Measurements from ENCODE around the gene PALLD. TPM values are rescaled to one million over a fixed set of nuclear protein-coding genes. Genes with fewer than 3 reads are reported as not detected.
A peak's percentile ranks its signal among the peaks of the same experiment; 100 is the strongest.

PALLD gene
- total RNA-seq, 2 experiments from 2014 or later, result 0.49 to 0.78 TPM

DNA sequence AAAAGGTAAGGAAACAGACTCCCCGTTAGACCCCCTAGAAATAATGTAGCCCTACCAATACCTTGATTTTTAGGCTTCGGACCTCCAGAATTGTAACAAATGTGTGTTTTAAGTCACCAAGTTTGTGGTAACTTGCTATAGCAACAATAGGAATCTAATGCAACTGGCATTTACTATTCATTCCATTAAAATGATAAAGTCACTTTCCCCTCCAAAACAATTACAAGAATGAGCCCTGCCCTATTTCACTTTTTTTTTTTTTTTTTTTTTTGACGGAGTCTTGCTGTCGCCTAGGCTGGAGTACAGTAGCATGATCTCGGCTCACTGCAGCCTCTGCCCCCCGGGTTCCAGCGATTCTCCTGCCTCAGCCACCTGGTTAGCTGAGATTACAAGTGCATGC lies 13.0 kb upstream of the PALLD start:
- H3K4me3 ChIP-seq (ENCODE audit: low read length), result no peak overlapping the region
- Mint-ChIP-seq H3K4me1 (ENCODE audit: low read depth) (peaks cover 51% of the 10 kb centered on the region), H3K9me3 (no peaks in the 10 kb centered on the region), H3K27me3 (no peaks in the 10 kb centered on the region), H3K27ac (no peak overlapping the region), H3K36me3 (ENCODE audit: low read depth) (peaks cover 19% of the 10 kb centered on the region), H3K4me3 (no peak overlapping the region)
- POLR2A ChIA-PET, result interaction anchor here (0.6 kb wide), 1 partner anchor 19 kb away, joined by 3 read pairs; no protein-coding TSS in a partner anchor
- H3K27ac ChIP-seq (ENCODE audit: low read depth in 1 of 2, low read length in 2 of 2), result no peak overlapping the region
- DNase-seq (no peak), ATAC-seq (ENCODE audit: poor library complexity) (no peak)
- intact Hi-C loops (cut with DNase I, micrococcal nuclease), result loop anchor here (5.0 to 10.0 kb wide), 3 partner anchors 1271 to 1543 kb away; partner anchors contain the start of genes MFAP3L (in 2 of the 2) and HPF1 (in 1 of the 2)
- no peaks in the 10 kb centered on the region for H3K27me3 ChIP-seq (ENCODE audit: control insufficient read depth in 1 of 2, insufficient read depth in 2 of 2, low read length in 2 of 2)
- CTCF ChIA-PET, result interaction anchor here (0.7 kb wide), 1 partner anchor 16 kb away, joined by 3 read pairs; no protein-coding TSS in a partner anchor
- TF ChIP-seq, protein P1, sequence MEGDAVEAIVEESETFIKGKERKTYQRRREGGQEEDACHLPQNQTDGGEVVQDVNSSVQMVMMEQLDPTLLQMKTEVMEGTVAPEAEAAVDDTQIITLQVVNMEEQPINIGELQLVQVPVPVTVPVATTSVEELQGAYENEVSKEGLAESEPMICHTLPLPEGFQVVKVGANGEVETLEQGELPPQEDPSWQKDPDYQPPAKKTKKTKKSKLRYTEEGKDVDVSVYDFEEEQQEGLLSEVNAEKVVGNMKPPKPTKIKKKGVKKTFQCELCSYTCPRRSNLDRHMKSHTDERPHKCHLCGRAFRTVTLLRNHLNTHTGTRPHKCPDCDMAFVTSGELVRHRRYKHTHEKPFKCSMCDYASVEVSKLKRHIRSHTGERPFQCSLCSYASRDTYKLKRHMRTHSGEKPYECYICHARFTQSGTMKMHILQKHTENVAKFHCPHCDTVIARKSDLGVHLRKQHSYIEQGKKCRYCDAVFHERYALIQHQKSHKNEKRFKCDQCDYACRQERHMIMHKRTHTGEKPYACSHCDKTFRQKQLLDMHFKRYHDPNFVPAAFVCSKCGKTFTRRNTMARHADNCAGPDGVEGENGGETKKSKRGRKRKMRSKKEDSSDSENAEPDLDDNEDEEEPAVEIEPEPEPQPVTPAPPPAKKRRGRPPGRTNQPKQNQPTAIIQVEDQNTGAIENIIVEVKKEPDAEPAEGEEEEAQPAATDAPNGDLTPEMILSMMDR (IDR thresholded peaks at IDR 0.05), result no peak
- peaks cover 15% of the 10 kb centered on the region for H3K4me1 ChIP-seq (ENCODE audit: insufficient read depth, low read length)
- H3K9me3 ChIP-seq (ENCODE audit: control insufficient read depth in 1 of 2, insufficient read depth in 1 of 2, low read length in 2 of 2), result no peaks in the 10 kb centered on the region
- H3K36me3 ChIP-seq (ENCODE audit: insufficient read depth, low read length), result no peaks in the 10 kb centered on the region

DNA sequence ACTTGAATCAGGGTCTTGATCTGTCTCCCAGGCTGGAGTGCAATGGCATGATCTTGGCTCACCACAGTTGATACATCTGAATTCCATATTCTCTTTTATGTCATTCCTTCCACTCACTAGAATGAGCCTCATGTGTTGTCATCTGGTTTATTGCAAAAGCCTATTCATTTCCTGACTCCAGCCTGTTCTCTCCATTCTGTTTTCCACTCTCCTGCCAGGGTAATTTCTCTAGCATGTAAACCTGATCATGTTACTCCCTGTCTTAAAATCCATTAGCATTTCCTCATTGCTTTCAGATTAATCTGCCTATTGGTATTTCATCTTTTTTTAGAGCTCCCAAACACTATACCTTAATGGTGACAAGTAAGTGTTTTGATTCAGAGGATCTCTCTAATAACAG lies 12.2 kb upstream of the PALLD start:
- Mint-ChIP-seq H3K36me3 (ENCODE audit: low read depth) (peaks cover 14% of the 10 kb centered on the region), H3K27me3 (no peaks in the 10 kb centered on the region), H3K4me1 (ENCODE audit: low read depth) (peaks cover 46% of the 10 kb centered on the region), H3K4me3 (no peak overlapping the region), H3K9me3 (no peaks in the 10 kb centered on the region), H3K27ac (peak overlapping the region; percentile 71)
- TF ChIP-seq, protein P1 (IDR thresholded peaks at IDR 0.05), result no peak
- ATAC-seq (ENCODE audit: poor library complexity) (no peak), DNase-seq (no peak)
- H3K36me3 ChIP-seq (ENCODE audit: insufficient read depth, low read length), result no peaks in the 10 kb centered on the region
- H3K9me3 ChIP-seq (ENCODE audit: control insufficient read depth in 1 of 2, insufficient read depth in 1 of 2, low read length in 2 of 2), result no peaks in the 10 kb centered on the region
- no peak overlapping the region for H3K27ac ChIP-seq (ENCODE audit: low read depth in 1 of 2, low read length in 2 of 2)
- no peaks in the 10 kb centered on the region for H3K27me3 ChIP-seq (ENCODE audit: control insufficient read depth in 1 of 2, insufficient read depth in 2 of 2, low read length in 2 of 2)
- H3K4me3 ChIP-seq (ENCODE audit: low read length), result no peak overlapping the region
- CTCF ChIA-PET, result interaction anchor here (0.7 kb wide), 1 partner anchor 17 kb away, joined by 3 read pairs; no protein-coding TSS in a partner anchor
- intact Hi-C loops (cut with DNase I, micrococcal nuclease), result loop anchor here (5.0 to 10.0 kb wide), 3 partner anchors 1270 to 1543 kb away; partner anchors contain the start of genes MFAP3L (in 2 of the 2) and HPF1 (in 1 of the 2)
- peaks cover 8% of the 10 kb centered on the region for H3K4me1 ChIP-seq (ENCODE audit: insufficient read depth, low read length)
- POLR2A ChIA-PET, result no interaction called here

DNA sequence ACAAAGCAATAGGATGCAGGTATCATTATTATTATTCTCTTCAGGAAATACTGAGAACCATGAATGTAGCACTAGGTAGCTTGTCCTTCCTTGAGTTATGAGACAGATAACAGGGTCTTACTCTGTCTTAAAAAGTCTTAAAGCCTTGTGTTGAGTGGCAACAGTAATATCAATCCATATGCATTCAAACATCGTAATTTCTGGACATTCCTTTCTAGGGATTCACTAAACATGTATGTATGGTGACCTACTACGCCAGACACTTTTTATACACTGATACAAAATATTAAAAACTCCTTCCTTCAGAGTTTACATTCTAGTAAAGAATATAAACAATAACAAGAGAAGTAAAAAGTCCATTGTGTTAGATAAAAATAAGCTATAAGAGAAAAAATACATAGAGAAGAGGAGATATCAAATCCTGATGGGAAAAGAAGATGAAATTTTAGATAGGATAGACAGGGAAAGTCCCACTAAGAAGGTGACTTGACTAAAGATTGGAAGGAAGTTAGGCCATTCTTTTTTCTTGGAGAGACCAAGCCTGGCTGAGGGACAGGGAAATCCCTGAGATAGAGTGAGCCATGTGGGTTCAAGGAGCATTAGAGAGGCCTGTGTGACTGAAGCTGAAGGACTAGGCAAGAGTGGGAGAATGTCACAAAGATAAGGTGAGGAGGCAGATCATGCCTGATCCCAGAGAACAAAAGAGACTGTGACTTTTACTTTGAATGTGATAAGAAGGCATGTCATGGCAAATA lies 11.5 kb upstream of the PALLD start:
- H3K4me3 ChIP-seq (ENCODE audit: low read length), result no peak overlapping the region
- no peak overlapping the region for H3K27ac Mint-ChIP-seq
- H3K4me3 Mint-ChIP-seq, result no peak overlapping the region
- no peaks in the 10 kb centered on the region for H3K36me3 ChIP-seq (ENCODE audit: insufficient read depth, low read length)
- no peaks in the 10 kb centered on the region for H3K9me3 Mint-ChIP-seq
- H3K4me1 Mint-ChIP-seq (ENCODE audit: low read depth), result peaks cover 42% of the 10 kb centered on the region
- intact Hi-C loops (cut with DNase I, micrococcal nuclease), result loop anchor here in 1 of 2 experiments (10.0 kb wide), 2 partner anchors 1269 to 1539 kb away; partner anchors contain the start of genes HPF1 and MFAP3L
- ChIA-PET POLR2A (no interaction called here), CTCF (no interaction called here)
- H3K36me3 Mint-ChIP-seq (ENCODE audit: low read depth), result peaks cover 9% of the 10 kb centered on the region
- TF ChIP-seq, protein P1 (IDR thresholded peaks at IDR 0.05), result no peak
- H3K9me3 ChIP-seq (ENCODE audit: control insufficient read depth in 1 of 2, insufficient read depth in 1 of 2, low read length in 2 of 2), result no peaks in the 10 kb centered on the region
- ATAC-seq (ENCODE audit: poor library complexity) (no peak), DNase-seq (no peak)
- peaks cover 1% of the 10 kb centered on the region for H3K27me3 Mint-ChIP-seq
- H3K27me3 ChIP-seq (ENCODE audit: control insufficient read depth in 1 of 2, insufficient read depth in 2 of 2, low read length in 2 of 2), result no peaks in the 10 kb centered on the region
- peaks cover 7% of the 10 kb centered on the region for H3K4me1 ChIP-seq (ENCODE audit: insufficient read depth, low read length)
- H3K27ac ChIP-seq (ENCODE audit: low read depth in 1 of 2, low read length in 2 of 2), result no peak overlapping the region
